ENCODE data around the gene PERM1.

Gene PERM1

DNA sequence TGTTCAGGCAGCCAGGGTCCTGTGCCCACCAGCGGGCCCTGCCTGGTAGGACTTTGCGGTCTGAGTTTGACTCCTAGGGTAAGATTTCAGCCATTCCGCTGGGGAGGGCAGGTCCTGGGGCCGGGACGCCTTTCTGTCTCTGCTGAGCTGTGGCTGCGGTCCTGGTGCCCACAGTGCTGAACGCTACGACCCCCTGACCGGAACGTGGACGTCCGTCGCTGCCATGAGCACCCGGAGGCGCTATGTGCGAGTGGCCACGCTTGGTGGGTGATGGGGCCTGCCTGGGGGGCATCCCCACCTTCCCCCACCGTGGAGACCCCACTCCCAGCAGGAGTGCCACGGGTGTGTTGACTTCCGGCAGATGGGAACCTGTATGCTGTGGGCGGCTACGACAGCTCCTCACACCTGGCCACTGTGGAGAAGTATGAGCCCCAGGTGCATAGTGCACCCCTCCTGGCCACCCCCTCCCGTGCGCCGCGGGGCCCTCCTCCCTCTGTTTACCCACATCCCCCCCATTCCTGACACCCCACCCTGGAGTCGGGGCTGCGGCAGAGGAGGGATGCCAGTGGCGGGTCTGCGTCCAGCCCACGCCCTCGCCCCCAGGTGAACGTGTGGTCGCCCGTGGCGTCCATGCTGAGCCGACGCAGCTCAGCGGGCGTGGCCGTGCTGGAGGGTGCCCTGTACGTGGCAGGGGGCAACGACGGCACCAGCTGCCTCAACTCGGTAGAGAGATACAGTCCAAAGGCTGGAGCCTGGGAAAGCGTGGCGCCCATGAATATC is 18.0 kb downstream of the PERM1 start:
- DNase-seq (ENCODE audit: low read depth), result no peak
- TF ChIP-seq, protein P1, sequence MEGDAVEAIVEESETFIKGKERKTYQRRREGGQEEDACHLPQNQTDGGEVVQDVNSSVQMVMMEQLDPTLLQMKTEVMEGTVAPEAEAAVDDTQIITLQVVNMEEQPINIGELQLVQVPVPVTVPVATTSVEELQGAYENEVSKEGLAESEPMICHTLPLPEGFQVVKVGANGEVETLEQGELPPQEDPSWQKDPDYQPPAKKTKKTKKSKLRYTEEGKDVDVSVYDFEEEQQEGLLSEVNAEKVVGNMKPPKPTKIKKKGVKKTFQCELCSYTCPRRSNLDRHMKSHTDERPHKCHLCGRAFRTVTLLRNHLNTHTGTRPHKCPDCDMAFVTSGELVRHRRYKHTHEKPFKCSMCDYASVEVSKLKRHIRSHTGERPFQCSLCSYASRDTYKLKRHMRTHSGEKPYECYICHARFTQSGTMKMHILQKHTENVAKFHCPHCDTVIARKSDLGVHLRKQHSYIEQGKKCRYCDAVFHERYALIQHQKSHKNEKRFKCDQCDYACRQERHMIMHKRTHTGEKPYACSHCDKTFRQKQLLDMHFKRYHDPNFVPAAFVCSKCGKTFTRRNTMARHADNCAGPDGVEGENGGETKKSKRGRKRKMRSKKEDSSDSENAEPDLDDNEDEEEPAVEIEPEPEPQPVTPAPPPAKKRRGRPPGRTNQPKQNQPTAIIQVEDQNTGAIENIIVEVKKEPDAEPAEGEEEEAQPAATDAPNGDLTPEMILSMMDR (IDR thresholded peaks at IDR 0.05; ENCODE audit: low read length, missing control alignments), result no peak

DNA sequence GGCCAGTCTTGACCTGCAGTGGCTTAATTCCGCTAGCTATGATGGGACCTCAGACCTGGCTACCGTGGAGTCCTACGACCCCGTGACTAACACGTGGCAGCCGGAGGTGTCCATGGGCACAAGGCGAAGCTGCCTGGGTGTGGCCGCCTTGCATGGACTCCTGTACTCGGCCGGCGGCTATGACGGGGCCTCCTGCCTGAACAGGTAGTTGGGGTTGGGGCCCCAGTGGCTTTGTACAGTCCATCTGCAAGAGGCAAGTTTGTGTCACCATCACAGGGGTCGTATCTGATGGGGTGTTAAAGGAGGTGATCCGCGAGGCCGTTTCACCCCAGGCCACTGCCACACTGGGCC is 18.6 kb downstream of the PERM1 start:
- TF ChIP-seq, protein P1 (IDR thresholded peaks at IDR 0.05; ENCODE audit: low read length, missing control alignments), result no peak
- no peak for DNase-seq (ENCODE audit: low read depth)
- H3K4me3 ChIP-seq (replicated peaks; ENCODE audit: low read depth, low read length), result no peak overlapping the region

More for the DNA sequence above, 18.0 kb downstream of the PERM1 start:
- H3K4me3 ChIP-seq (replicated peaks; ENCODE audit: low read depth, low read length), result no peak overlapping the region

DNA sequence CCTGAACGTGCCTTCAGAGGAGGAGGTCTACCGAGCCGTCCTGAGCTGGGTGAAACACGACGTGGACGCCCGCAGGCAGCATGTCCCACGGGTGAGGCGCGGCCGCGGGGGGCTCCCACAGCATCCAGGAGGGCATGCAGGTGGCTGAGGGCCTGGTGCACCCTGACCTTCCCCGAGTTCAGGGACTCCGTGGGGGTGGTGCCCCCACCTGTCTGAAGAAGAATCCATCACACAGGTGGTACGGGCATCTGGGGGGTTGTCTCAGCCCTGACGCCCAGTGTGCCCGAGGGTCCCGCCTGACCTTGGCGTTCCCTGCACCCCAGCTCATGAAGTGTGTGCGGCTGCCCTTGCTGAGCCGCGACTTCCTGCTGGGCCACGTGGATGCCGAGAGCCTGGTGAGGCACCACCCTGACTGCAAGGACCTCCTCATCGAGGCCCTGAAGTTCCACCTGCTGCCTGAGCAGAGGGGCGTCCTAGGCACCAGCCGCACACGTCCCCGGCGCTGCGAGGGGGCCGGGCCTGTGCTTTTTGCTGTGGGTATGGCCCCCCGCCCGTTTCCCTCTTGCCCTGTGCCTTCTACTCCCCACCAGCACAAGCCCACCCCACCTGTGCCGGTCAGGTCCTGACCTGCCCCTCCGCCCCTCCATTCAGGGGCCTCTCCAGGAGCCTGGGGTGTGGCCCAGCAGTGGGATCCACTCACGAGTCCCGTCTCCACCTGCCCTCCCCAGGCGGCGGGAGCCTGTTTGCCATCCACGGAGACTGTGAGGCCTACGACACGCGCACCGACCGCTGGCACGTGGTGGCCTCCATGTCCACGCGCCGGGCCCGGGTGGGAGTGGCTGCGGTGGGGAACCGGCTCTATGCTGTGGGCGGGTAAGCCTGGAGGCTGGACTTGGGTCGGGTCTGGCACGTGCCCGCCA is 19.3 kb downstream of the PERM1 start:
- TF ChIP-seq, protein P1 (IDR thresholded peaks at IDR 0.05; ENCODE audit: low read length, missing control alignments), result no peak
- H3K4me3 ChIP-seq (replicated peaks; ENCODE audit: low read depth, low read length), result no peak overlapping the region
- DNase-seq (ENCODE audit: low read depth), result no peak

DNA sequence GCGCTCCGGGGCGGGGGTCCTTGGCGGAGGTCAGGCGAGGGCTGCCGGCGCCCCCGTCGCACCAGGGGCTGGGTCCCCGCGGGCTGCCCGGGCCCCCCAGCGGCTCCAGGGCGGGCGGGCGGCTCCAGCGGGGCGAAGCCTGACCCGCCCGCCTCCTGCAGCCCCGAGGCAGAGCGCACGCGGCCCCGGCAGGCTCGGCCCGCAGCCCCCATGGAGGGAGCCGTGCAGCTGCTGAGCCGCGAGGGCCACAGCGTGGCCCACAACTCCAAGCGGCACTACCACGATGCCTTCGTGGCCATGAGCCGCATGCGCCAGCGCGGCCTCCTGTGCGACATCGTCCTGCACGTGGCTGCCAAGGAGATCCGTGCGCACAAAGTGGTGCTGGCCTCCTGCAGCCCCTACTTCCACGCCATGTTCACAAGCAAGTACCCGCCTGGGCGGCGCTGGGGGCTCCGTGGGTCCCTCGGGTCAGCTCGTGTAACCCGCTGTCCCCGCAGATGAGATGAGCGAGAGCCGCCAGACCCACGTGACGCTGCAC is 20.7 kb downstream of the PERM1 start:
- TF ChIP-seq, protein P1 (IDR thresholded peaks at IDR 0.05; ENCODE audit: low read length, missing control alignments), result no peak
- H3K4me3 ChIP-seq (replicated peaks; ENCODE audit: low read depth, low read length), result peak overlapping the region; percentile 55
- DNase-seq (ENCODE audit: low read depth), result no peak

DNA sequence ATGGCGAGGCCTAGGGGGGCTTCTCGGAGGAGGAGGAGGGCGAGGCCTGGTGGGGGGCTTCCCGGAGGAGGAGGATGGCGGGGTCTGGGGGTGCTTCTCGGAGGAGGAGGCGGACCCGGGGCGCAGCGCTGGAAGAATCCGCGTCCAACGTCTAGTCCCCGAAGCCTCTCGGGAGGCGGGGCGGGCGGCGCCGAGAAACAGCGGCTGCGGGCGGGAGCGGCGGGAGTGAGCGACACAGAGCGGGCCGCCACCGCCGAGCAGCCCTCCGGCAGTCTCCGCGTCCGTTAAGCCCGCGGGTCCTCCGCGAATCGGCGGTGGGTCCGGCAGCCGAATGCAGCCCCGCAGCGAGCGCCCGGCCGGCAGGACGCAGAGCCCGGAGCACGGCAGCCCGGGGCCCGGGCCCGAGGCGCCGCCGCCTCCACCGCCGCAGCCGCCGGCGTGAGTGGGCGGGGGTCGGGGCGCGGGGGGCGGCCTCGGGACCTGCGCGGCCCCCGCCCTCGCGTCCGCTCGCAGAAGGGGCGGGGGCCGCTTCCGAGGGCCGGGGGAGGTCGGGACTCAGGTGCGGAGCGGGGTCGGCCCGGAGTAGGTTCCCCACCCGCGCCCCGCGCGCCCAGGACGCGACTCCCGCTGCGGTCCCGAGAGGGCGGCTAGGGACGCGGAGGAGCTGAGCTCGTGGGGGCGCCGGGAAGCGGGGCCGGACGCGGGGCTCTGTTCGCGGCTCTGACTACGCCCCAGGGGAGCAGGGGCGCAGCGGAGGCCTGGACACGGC is 21.3 kb downstream of the PERM1 start, which contains the start of gene KLHL17:
KLHL17 (plus strand) TSS at position 222 of the 769 bp plus-strand sequence; CDS start at position 332, 110 bp downstream.
- TF ChIP-seq, protein P1 (IDR thresholded peaks at IDR 0.05; ENCODE audit: low read length, missing control alignments), result no peak
- DNase-seq (ENCODE audit: low read depth), result peak; percentile 66
- H3K4me3 ChIP-seq (replicated peaks; ENCODE audit: low read depth, low read length), result peak within 1 kb of the TSS; percentile 55

DNA sequence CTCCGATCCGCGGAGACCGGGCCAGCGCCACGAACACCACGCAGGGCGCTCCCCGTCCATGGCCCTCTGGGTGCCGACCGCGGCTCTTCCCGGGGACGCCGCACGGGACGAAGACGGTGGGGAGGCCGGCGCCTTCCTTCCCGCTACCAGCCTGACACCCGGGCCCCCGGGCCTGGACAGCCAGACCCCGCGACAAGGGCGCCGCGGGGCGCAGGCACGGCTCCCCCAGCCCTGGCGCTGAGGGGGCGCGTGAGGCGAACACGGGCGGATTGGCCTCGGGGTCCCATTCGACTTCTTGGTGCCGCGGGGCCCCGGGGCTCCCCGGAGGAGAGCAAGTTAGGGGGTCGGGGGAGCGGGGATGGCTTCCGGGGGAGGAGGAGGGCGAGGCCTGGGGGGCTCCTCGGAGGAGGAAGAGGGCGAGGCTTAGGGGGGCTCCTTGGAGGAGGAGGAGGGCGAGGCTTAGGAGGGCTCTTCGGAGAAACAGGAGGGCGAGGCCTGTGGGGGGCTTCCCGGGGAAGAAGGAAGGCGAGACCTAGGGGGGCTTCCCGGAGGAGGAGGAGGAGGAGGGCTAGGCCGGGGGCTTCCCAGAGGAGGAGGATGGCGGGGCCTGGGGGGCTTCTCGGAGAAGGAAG is 22.0 kb downstream of the PERM1 start:
- H3K4me3 ChIP-seq (replicated peaks; ENCODE audit: low read depth, low read length), result peak overlapping the region; percentile 55
- TF ChIP-seq, protein P1 (IDR thresholded peaks at IDR 0.05; ENCODE audit: low read length, missing control alignments), result no peak
- no peak for DNase-seq (ENCODE audit: low read depth)

Data from fibroblast of pulmonary artery (primary cell).